ENCODE data around the gene CUL4A.
"Not testable (repeated sequence)": the region's sequence is repeated elsewhere in the genome, so short reads cannot be mapped to it uniquely, and the experiment has no call there.

CUL4A gene

GRCh38 chr13:113239357-113239756 is 29.9 kb downstream of the CUL4A start:
- DNase-seq (ENCODE audit: low read depth) = no peak

GRCh38 chr13:113239986-113240385 is 30.6 kb downstream of the CUL4A start:
- DNase-seq (ENCODE audit: low read depth) = no peak

- DNase-seq (ENCODE audit: low read depth) = not testable (repeated sequence)
Observed at GRCh38 chr13:113241623-113242022, 32.2 kb downstream of the CUL4A start.

- no peak for DNase-seq (ENCODE audit: low read depth)
Observed at GRCh38 chr13:113243847-113244246, 34.4 kb downstream of the CUL4A start.

DNA sequence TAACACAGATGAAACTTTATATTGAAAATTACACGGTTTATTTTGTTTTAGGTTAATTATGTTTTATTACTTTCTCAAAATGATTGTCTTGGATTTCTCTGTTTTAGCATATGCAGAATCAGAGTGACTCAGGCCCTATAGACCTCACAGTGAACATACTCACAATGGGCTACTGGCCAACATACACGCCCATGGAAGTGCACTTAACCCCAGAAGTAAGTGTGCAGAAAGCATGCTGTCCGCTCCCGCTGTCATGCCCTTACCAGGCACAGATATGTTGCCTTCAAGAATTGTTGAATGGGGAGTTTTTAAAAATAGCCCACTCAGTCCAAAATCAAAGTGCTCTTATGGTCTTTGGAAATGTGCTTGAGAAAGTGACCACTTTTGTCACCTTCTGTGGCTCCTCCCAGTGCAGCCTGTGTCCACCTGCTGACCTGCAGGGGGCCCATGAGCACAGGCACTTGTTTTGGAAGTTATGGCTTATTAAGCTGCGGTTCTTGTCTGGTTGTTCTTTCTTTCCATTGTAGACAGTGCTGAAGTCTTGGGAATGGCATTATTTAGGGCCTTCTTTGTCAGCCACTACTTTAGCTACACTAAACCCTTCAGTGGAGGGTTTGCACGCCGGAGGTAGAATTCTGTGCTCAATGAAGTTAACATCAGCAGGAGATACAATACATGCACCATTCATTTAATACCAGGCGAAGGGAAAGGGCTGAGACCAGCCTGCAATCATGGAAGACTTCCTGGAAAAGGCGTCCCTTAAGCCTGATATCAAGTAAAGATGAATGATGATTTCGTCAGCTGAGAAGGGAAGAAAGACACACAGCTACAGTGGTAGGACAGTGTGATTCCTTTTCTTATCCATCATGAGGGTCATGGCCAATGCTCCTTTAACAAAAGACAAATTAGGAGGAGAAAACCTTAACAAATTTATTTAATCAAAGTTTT is 36.7 kb downstream of the CUL4A start:
- no peak for DNase-seq (ENCODE audit: low read depth)

- no peak for DNase-seq (ENCODE audit: low read depth)
Observed at GRCh38 chr13:113252516-113253095, 43.2 kb downstream of the CUL4A start.

DNA sequence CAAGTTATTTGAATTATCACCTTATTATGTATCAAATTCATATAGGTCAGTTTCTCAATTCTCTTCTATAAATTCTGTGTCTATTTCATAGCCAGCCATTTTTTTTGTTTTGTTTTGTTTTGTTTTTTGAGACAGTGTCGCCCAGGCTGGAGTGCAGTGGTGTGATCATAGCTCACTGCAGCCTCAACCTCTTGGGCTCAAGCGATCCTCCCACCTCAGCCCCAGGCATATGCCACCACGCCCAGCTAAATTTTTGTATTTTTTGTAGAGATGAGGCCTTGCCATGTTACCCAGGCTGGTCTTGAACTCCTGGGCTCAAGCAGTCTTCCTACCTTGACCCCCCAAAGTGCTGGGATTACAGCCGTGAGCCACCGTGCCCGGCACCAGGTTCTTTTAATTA is 48.5 kb downstream of the CUL4A start:
- DNase-seq (ENCODE audit: low read depth) = not testable (repeated sequence)

GRCh38 chr13:113258321-113259054 is 49.1 kb downstream of the CUL4A start:
- DNase-seq (ENCODE audit: low read depth) = no peak

DNA sequence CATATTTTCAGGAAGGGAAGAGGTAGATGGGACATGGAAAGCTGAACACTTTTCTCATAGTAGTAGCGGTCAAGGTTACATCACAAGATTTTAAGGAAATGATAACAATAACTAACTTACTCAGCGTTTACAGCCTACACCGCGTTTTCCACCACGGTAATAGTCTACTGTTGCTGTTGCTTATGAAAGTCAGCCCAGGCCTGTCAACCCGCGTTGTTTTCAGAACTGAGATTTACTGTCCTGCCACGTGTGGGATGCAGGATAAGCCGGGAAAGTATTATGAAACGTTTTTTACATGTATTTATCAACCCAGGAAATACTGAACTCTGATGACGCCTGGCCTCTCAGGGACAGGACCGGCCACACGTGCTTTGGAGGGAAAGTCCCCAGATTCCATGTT is 51.6 kb downstream of the CUL4A start:
- DNase-seq (ENCODE audit: low read depth) = no peak

- not testable (repeated sequence) for DNase-seq (ENCODE audit: low read depth)
Observed at GRCh38 chr13:113263016-113263415, 53.6 kb downstream of the CUL4A start.

- DNase-seq (ENCODE audit: low read depth) = no peak
Observed at GRCh38 chr13:113267642-113268405, 58.4 kb downstream of the CUL4A start.

DNA sequence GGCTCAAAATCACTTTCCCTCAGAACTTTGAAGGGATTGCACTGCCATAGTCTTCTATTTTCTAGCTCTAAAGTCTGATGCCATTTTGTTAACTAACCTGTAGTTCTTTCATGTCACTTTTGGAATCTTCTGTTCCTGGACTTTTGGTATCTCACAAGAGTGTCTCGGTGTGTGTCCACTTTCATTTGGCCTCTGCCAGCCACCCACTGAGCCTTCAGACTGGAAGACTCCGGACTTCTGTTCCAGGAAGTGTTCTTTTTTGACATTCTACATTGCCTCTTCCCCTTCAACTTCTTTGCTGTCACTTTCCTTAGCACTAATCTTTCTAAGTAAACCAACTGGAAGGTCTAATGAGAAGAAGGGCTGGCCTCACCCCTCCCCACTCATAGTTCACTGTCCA is 62.6 kb downstream of the CUL4A start:
- no peak for DNase-seq (ENCODE audit: low read depth)

DNA sequence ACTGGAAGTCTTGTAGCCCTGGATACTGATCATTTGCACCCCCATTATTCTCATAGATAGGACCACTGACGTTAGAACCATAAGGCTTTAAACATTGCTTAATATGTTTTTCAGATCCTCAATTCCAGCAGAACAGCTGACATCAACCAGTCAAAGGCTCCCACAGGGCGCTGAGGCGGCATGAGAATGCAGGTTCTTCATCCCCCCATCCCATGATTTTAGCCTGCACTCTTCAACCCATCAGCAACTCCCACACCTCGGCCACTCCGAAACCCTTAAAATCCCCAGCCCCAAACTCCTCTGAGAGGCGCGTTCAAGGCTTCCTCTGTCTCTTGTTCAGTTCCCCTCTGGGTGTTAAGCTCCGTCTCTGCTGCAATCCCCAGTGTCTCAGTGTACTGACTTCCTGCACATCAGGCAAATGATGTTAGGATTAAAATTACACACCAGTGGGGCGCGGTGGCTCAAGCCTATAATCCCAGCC is 63.3 kb downstream of the CUL4A start:
- DNase-seq (ENCODE audit: low read depth) = no peak

DNA sequence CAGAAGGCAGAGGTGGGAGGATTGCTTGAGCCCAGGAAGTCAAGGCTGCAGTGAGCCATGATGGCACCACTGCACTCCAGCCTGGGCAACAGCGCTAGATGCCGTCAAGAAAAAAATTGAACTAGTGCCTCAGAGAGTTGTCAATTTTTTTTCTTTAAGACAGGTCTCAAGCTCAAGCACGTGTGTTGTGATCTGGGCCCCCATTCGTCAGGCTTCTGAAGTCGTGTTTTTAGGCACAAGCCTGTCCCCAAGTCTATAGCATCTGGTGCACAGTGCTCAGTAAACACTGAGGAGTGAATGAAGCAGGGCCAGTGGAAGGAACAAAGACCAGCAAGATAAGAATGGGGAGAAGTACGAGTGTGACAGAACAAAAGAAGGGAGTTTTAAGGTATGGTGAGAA is 63.9 kb downstream of the CUL4A start:
- no peak for DNase-seq (ENCODE audit: low read depth)

DNA sequence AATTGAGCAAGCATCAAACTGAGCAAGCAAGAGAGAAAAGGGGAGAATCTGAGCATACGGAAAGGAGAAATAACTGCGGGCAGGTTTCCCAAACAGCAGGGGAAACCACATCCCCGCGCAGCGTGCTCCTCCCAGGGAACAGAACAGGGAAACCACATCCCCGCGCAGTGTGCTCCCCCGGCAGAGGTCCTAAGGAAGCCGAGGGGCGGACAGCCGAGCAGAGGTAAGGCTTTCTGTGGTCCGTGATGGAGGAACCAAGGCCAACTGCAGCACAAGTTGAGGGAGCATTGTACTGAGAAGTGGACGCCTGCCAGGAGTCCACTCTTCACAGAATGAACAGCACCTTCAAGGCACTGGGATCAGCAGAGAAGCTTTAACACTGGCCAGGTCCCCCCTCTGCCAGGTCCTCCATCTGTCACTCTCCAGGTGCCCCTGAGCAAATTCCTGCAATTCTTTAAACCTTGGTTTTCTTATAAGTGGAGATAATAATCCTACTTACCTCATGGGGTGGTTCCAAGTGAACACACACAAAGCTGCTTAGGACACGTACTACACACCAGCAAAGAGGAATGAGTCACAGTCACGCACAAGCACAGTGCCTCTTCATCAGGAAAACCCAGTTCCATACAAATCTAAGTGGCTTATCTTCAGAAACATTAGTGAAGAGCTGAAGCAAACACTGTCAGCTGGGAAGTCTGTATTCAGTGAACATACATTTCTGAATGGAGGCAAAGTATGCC is 64.6 kb downstream of the CUL4A start:
- no peak for DNase-seq (ENCODE audit: low read depth)

DNA sequence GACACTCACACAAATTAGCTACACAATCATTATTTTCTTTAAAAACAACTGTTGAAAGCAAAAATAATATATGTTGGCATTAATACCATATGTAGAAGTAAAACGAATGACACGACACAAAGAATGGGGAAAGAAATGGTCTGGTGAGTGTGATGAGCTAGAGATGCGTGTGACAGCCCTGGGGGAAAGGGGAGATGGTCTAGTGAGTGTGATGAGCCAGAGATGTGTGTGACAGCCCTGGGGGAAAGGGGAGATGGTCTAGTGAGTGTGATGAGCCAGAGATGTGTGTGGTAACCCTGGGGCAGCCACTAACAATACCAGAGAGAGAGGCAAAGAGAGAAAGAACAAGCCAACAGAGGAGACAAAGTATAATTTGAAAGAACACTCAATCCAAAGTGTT is 65.3 kb downstream of the CUL4A start:
- no peak for DNase-seq (ENCODE audit: low read depth)

- DNase-seq (ENCODE audit: low read depth) = peak; percentile 30
Observed at GRCh38 chr13:113275387-113275786, 66.0 kb downstream of the CUL4A start.

- DNase-seq (ENCODE audit: low read depth) = no peak
Observed at GRCh38 chr13:113280126-113280525, 70.7 kb downstream of the CUL4A start.

- DNase-seq (ENCODE audit: low read depth) = no peak
Observed at GRCh38 chr13:113283904-113284303, 74.5 kb downstream of the CUL4A start.

DNA sequence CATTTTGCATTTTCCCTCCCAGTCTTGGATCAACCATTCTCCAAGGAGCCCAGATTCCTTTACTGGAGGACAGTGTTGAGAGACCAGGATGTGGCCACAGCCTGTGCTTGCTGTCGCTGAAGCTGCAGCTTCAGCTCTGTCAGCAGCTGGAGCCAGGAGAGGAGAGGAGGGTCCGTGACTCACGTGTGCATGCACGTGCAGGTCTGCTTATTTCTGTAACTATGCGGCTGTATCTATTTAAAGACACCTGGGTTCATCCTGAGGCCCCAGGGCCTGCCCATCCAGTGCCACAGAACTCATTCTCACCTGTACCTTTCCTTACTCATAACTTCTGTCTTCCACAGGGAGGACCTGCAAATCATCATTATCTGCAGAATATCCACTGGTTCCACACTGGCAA is 79.5 kb downstream of the CUL4A start:
- DNase-seq (ENCODE audit: low read depth) = no peak

DNA sequence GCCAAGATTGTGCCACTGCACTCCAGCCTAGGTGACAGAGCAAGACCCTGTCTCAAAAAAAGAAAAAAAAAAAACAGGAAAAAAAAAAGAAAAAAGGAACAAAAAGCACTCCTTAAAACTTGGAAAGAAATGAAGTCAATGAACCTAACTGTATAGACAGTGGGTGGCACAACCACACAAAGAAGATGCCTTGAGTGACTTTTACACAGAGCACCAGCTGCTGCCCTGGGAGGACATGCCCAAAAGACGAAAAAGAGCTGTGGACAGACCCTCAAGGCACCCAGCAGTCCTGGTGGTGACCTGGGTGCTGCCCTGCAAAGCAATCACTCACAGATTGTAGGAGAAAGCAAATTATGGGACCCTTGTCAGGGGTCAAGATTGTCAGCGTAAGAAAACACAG is 81.7 kb downstream of the CUL4A start:
- DNase-seq (ENCODE audit: low read depth) = no peak
